HFF-Myc (cell line): ENCODE measurements around the gene SCAPER.

Experiments
- DNase-seq: peaks from one replicate; pipeline ENCODE4 v3.0.0-alpha.2; 2011; ENCODE audit warnings: low read depth; ENCODE audit errors: extremely low read depth
- H3K4me3 ChIP-seq: replicated peaks from 2 replicates; pipeline ENCODE4 v1.5.1; 2011; ENCODE audit warnings: low read depth, mild to moderate bottlenecking, control low read depth, low read length
- CTCF ChIP-seq: IDR thresholded peaks from 2 replicates; pipeline ENCODE4 v1.5.1; 2012; ENCODE audit warnings: mild to moderate bottlenecking, low read depth, low read length, control low read depth; ENCODE audit errors: missing control alignments

Gene SCAPER

GRCh38 chr15:76398317-76399104, 506.6 kb downstream of the SCAPER start:
- no peak for DNase-seq
- no peak overlapping the region for H3K4me3 ChIP-seq
- TF ChIP-seq CTCF = no peak

- no peak for TF ChIP-seq CTCF
- peak; percentile 17 for DNase-seq
- no peak overlapping the region for H3K4me3 ChIP-seq
Observed at GRCh38 chr15:76393614-76394013, 511.5 kb downstream of the SCAPER start.

- peak; percentile 6 for DNase-seq
- H3K4me3 ChIP-seq = no peak overlapping the region
- no peak for TF ChIP-seq CTCF
Observed at GRCh38 chr15:76391847-76392246, 513.3 kb downstream of the SCAPER start.

GRCh38 chr15:76391309-76391708, 513.8 kb downstream of the SCAPER start:
- no peak for DNase-seq
- no peak overlapping the region for H3K4me3 ChIP-seq
- no peak for TF ChIP-seq CTCF

GRCh38 chr15:76390571-76390970, 514.6 kb downstream of the SCAPER start:
- H3K4me3 ChIP-seq = no peak overlapping the region
- TF ChIP-seq CTCF = no peak
- DNase-seq = no peak

GRCh38 chr15:76386926-76387325, 518.2 kb downstream of the SCAPER start:
- DNase-seq = no peak
- TF ChIP-seq CTCF = no peak

GRCh38 chr15:76386178-76386577, 519.0 kb downstream of the SCAPER start:
- no peak for TF ChIP-seq CTCF
- DNase-seq = no peak
- H3K4me3 ChIP-seq = no peak overlapping the region

More at GRCh38 chr15:76386926-76387325, 518.2 kb downstream of the SCAPER start:
- no peak overlapping the region for H3K4me3 ChIP-seq
